Fibroblast of pulmonary artery (primary cell): ENCODE results near the gene UBE2D3.
"Not testable (repeated sequence)": the region's sequence is repeated elsewhere in the genome, so short reads cannot be mapped to it uniquely, and the experiment has no call there.

Experiments used
- DNase-seq: peaks from one replicate; pipeline ENCODE4 v3.0.0-alpha.2; 2010; ENCODE audit warnings: low read depth
- H3K4me3 ChIP-seq: replicated peaks from 2 replicates; pipeline ENCODE4 v1.5.1; 2011; ENCODE audit warnings: low read depth, mild to moderate bottlenecking, control low read depth, low read length, moderate library complexity
- TF ChIP-seq, protein P1 (sequence below): IDR thresholded peaks from 2 replicates; pipeline ENCODE4 v1.5.1; 2011; ENCODE audit warnings: mild to moderate bottlenecking, control low read depth, low read length, inconsistent platforms; ENCODE audit errors: missing control alignments

The UBE2D3 gene

GRCh38 chr4:102823464-102823863 lies 3.9 kb downstream of the UBE2D3 start:
- no peak for DNase-seq
- TF ChIP-seq, protein P1, sequence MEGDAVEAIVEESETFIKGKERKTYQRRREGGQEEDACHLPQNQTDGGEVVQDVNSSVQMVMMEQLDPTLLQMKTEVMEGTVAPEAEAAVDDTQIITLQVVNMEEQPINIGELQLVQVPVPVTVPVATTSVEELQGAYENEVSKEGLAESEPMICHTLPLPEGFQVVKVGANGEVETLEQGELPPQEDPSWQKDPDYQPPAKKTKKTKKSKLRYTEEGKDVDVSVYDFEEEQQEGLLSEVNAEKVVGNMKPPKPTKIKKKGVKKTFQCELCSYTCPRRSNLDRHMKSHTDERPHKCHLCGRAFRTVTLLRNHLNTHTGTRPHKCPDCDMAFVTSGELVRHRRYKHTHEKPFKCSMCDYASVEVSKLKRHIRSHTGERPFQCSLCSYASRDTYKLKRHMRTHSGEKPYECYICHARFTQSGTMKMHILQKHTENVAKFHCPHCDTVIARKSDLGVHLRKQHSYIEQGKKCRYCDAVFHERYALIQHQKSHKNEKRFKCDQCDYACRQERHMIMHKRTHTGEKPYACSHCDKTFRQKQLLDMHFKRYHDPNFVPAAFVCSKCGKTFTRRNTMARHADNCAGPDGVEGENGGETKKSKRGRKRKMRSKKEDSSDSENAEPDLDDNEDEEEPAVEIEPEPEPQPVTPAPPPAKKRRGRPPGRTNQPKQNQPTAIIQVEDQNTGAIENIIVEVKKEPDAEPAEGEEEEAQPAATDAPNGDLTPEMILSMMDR, result no peak
- peak overlapping the region; percentile 98 for H3K4me3 ChIP-seq

DNA sequence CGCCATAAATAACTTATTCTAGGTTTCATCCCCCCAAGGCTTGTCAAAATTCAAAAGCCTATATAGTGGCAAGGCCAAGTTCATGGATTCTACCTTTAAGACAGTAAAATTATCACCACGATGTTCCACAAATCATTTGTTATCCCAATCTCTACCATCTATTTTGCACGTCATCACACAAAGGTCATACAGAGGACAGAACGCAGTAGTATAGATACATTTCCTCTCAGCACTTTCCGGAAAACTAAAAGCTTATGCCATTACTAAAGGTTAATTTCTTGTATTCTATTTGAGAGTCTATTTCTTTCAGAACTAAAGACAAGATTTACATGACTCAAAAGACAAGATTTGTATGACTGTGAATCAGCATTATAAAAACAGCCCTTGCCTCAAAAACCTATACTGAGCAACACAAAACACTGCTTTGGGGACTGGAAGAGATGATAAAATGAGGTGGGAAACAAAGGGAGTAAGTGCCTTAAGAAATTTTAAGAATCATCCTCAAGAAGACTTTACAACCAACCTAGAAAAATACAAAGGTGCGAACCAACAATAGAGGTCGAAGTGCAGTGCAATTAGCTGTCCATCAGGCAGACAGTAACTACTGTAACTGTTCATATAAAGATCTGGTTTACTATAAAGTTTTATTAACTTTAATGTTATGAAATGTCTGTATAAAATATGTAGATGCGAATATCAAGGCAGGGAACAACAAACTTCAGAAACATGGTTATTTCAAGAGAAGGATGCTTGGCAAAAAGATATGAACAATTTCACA lies 7.6 kb downstream of the UBE2D3 start:
- DNase-seq, result no peak
- no peak overlapping the region for H3K4me3 ChIP-seq
- TF ChIP-seq, protein P1, result no peak

DNA sequence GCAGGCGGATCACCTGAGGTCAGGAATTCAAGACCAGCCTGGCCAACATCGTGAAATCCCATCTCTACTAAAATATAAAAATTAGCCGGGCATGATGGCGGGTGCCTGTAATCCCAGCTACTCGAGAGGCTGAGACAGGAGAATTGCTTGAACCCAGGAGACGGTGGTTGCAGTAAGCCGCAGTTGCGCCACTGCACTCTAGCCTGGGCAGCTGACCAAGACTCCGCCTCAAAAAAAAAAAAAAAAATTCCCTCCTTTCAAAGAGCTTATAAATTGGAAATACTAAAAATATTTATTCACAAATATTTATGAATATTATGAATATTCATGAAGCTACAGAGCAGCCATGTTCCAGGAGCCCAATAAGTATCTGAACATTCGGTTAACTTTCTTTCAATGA lies 8.3 kb downstream of the UBE2D3 start:
- not testable (repeated sequence) for DNase-seq, H3K4me3 ChIP-seq

- TF ChIP-seq, protein P1, result no peak
- DNase-seq, result no peak
- H3K4me3 ChIP-seq, result no peak overlapping the region
Observed at GRCh38 chr4:102817613-102818268, 9.6 kb downstream of the UBE2D3 start.

GRCh38 chr4:102817021-102817605 lies 10.2 kb downstream of the UBE2D3 start:
- TF ChIP-seq, protein P1, result no peak
- no peak for DNase-seq

GRCh38 chr4:102815981-102816380 lies 11.4 kb downstream of the UBE2D3 start:
- TF ChIP-seq, protein P1, result no peak
- DNase-seq, result peak; percentile 70
- H3K4me3 ChIP-seq, result no peak overlapping the region

More at GRCh38 chr4:102817021-102817605, 10.2 kb downstream of the UBE2D3 start:
- no peak overlapping the region for H3K4me3 ChIP-seq

GRCh38 chr4:102809691-102810090 lies 17.7 kb downstream of the UBE2D3 start:
- no peak for DNase-seq
- no peak overlapping the region for H3K4me3 ChIP-seq
- TF ChIP-seq, protein P1, result no peak
